ENCODE measurements around the gene VWA2.

GRCh38 chr10:114305521-114305925 is 66.5 kb downstream of the VWA2 start:
- TF ChIP-seq FOS (IDR thresholded peaks at IDR 0.05; ENCODE audit: borderline replicate concordance, extremely low read depth, insufficient read length) = no peak
- TF ChIP-seq FOXM1 (IDR thresholded peaks at IDR 0.05; ENCODE audit: low read depth, low read length) = no peak
- no peak for TF ChIP-seq CTCF (IDR thresholded peaks at IDR 0.05 in 2 of 3, conservative IDR thresholded peaks at IDR 0.05 in 1 of 3; ENCODE audit: control insufficient read depth in 2 of 3, extremely low read depth in 1 of 3, insufficient read depth in 1 of 3, low read depth in 3 of 3, low read length in 3 of 3)
- TF ChIP-seq EP300 (IDR thresholded peaks at IDR 0.05; ENCODE audit: borderline replicate concordance in 1 of 2, control insufficient read depth in 1 of 2, low read depth in 2 of 2, low read length in 2 of 2) = no peak
- no peak for TF ChIP-seq ZZZ3 (IDR thresholded peaks at IDR 0.05; ENCODE audit: control insufficient read depth, insufficient read length, low read depth)
- no peak for TF ChIP-seq REST (IDR thresholded peaks at IDR 0.05; ENCODE audit: low read depth, low read length)
- TF ChIP-seq ZNF622 (IDR thresholded peaks at IDR 0.05) = no peak
- no peak for TF ChIP-seq PAX8 (IDR thresholded peaks at IDR 0.05)
- TF ChIP-seq MYC (IDR thresholded peaks at IDR 0.05; ENCODE audit: insufficient read depth, insufficient read length, insufficient replicate concordance, low read length, severe bottlenecking) = no peak
- TF ChIP-seq NKRF (conservative IDR thresholded peaks at IDR 0.05) = no peak
- TF ChIP-seq MXI1 (IDR thresholded peaks at IDR 0.05; ENCODE audit: low read depth, low read length) = no peak
- TF ChIP-seq POLR2AphosphoS5 (IDR thresholded peaks at IDR 0.05; ENCODE audit: low read length) = no peak
- no peak for TF ChIP-seq ATF3 (IDR thresholded peaks at IDR 0.05; ENCODE audit: borderline replicate concordance, extremely low read depth, low read depth, low read length)
